Measurements from ENCODE around the gene SMOC2.

GRCh38 chr6:168473197-168473596, 32.2 kb downstream of the SMOC2 start:
- no peak for TF ChIP-seq POLR2AphosphoS5 (IDR thresholded peaks at IDR 0.05)
- no peak for TF ChIP-seq POLR2A (IDR thresholded peaks at IDR 0.05)
- TF ChIP-seq, protein P1, sequence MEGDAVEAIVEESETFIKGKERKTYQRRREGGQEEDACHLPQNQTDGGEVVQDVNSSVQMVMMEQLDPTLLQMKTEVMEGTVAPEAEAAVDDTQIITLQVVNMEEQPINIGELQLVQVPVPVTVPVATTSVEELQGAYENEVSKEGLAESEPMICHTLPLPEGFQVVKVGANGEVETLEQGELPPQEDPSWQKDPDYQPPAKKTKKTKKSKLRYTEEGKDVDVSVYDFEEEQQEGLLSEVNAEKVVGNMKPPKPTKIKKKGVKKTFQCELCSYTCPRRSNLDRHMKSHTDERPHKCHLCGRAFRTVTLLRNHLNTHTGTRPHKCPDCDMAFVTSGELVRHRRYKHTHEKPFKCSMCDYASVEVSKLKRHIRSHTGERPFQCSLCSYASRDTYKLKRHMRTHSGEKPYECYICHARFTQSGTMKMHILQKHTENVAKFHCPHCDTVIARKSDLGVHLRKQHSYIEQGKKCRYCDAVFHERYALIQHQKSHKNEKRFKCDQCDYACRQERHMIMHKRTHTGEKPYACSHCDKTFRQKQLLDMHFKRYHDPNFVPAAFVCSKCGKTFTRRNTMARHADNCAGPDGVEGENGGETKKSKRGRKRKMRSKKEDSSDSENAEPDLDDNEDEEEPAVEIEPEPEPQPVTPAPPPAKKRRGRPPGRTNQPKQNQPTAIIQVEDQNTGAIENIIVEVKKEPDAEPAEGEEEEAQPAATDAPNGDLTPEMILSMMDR (IDR thresholded peaks at IDR 0.05), result no peak
